GM21515 (cell line): Measurements from ENCODE around the gene GPR52.

Experiments
- ATAC-seq: cut with Tn5 transposase; IDR thresholded peaks from one replicate; pipeline ENCODE4 v1.9.1; 2021; ENCODE audit not compliant: unreplicated experiment

Gene GPR52

GRCh38 chr1:174465855-174466254, 18.1 kb downstream of the GPR52 start:
- no peak for ATAC-seq

GRCh38 chr1:174466607-174467006, 18.8 kb downstream of the GPR52 start:
- ATAC-seq = no peak

GRCh38 chr1:174469052-174469451, 21.3 kb downstream of the GPR52 start:
- ATAC-seq = no peak

- ATAC-seq = no peak
Observed at GRCh38 chr1:174469687-174470086, 21.9 kb downstream of the GPR52 start.

- ATAC-seq = no peak
Observed at GRCh38 chr1:174479281-174479680, 31.5 kb downstream of the GPR52 start.

- no peak for ATAC-seq
Observed at GRCh38 chr1:174480324-174480723, 32.6 kb downstream of the GPR52 start.

GRCh38 chr1:174491606-174492005, 43.8 kb downstream of the GPR52 start:
- no peak for ATAC-seq

GRCh38 chr1:174497478-174497877, 49.7 kb downstream of the GPR52 start:
- ATAC-seq = no peak
